IMR-90 (cell line): ENCODE data around the gene MICALL2. TPM values are rescaled to one million over a fixed set of nuclear protein-coding genes. Genes with fewer than 3 reads are reported as not detected.

Experiments
- ATAC-seq: fragments of 200-7000 bp; cut with Tn5 transposase; 2 replicates; pipeline ENCODE4 v1.9.1; 2020; ENCODE audit warnings: low read depth, mild to moderate bottlenecking, moderate library complexity
- BruUV-seq: library from RNA; stranded (reverse); fragments of 400-500 nt; replicated peaks from 2 replicates; lab custom pipeline; 2021; lab: Mats Ljungman, UMichigan
- CTCF ChIA-PET: fragments of 300-600 bp; formaldehyde crosslinking; extraction: SDS; loops from one replicate; lab custom pipeline; 2021; ENCODE audit warnings: antibody characterized with exemption; lab: Yijun Ruan, JAX
- POLR2A ChIA-PET: fragments of 300-600 bp; sonication (Branson Sonifier 250); formaldehyde crosslinking; loops from one replicate; lab custom pipeline; 2022; ENCODE audit warnings: antibody characterized with exemption; ENCODE audit not compliant: unreplicated experiment; lab: Charles Lee
- DNase-seq: peaks from one replicate; pipeline ENCODE4 v3.0.0; 2013
- H2AFZ ChIP-seq: replicated peaks from 2 replicates; pipeline ENCODE3; 2013; ENCODE audit warnings: low read length, mild to moderate bottlenecking; ENCODE audit not compliant: poor library complexity
- H2AK5ac ChIP-seq: 2 replicates; pipeline ENCODE4 v1.6.1; 2013; ENCODE audit warnings: low read depth, low read length, inconsistent platforms
- H2AK9ac ChIP-seq: replicated peaks from 2 replicates; pipeline ENCODE3; 2013; ENCODE audit warnings: mild to moderate bottlenecking, low read depth, low read length, moderate library complexity; ENCODE audit not compliant: poor library complexity
- H2BK120ac ChIP-seq: 2 replicates; pipeline ENCODE4 v1.6.1; 2013; ENCODE audit warnings: low read depth, low read length, inconsistent platforms
- H2BK15ac ChIP-seq: 3 replicates; pipeline ENCODE4 v1.6.1; 2013; ENCODE audit warnings: low read depth, low read length, inconsistent platforms
- H2BK20ac ChIP-seq: 2 replicates; pipeline ENCODE4 v1.6.1; 2013; ENCODE audit warnings: low read depth, mild to moderate bottlenecking, inconsistent platforms, low read length, moderate library complexity
- H2BK5ac ChIP-seq: 2 replicates; pipeline ENCODE4 v1.6.1; 2013; ENCODE audit warnings: mild to moderate bottlenecking, low read depth, low read length, inconsistent platforms; ENCODE audit not compliant: poor library complexity, severe bottlenecking
- H3K14ac ChIP-seq: replicated peaks from 2 replicates; pipeline ENCODE4 v1.6.1; 2013; ENCODE audit warnings: low read depth, low read length, inconsistent platforms
- H3K18ac ChIP-seq: 2 replicates; pipeline ENCODE4 v1.6.1; 2013; ENCODE audit warnings: low read depth, low read length, control low read depth
- H3K23ac ChIP-seq: 2 replicates; pipeline ENCODE4 v1.6.1; 2013; ENCODE audit warnings: low read depth, low read length, inconsistent platforms
- H3K27ac ChIP-seq: 2 replicates; pipeline ENCODE4 v1.5.1; 2013; ENCODE audit warnings: mild to moderate bottlenecking, control low read depth, low read length; ENCODE audit not compliant: insufficient read depth
- H3K27me3 ChIP-seq: 2 replicates; pipeline ENCODE4 v1.6.1; 2013; ENCODE audit warnings: low read length; ENCODE audit not compliant: control insufficient read depth, insufficient read depth
- H3K36me3 ChIP-seq: 2 replicates; pipeline ENCODE4 v1.6.1; 2013; ENCODE audit warnings: low read length, mixed read lengths; ENCODE audit not compliant: control insufficient read depth, insufficient read depth
- H3K4ac ChIP-seq: 2 replicates; pipeline ENCODE4 v1.6.1; 2013; ENCODE audit warnings: low read depth, low read length, inconsistent platforms
- H3K4me1 ChIP-seq: 2 replicates; pipeline ENCODE4 v1.6.1; 2013; ENCODE audit warnings: low read length, mixed read lengths; ENCODE audit not compliant: control insufficient read depth, insufficient read depth
- H3K4me2 ChIP-seq: 2 replicates; pipeline ENCODE4 v1.6.1; 2013; ENCODE audit warnings: low read depth, mild to moderate bottlenecking, control low read depth, low read length, moderate library complexity
- H3K4me3 ChIP-seq: 2 replicates; pipeline ENCODE4 v1.5.1; 2013; ENCODE audit warnings: low read depth, mild to moderate bottlenecking, control low read depth, low read length, moderate library complexity; ENCODE audit not compliant: insufficient read depth
- H3K56ac ChIP-seq: 2 replicates; pipeline ENCODE4 v1.6.1; 2013; ENCODE audit warnings: low read length, inconsistent platforms; ENCODE audit not compliant: insufficient read depth; ENCODE audit errors: extremely low read depth
- H3K79me1 ChIP-seq, 2 experiments: 2 replicates each; pipeline ENCODE4 v1.6.1; 2013; ENCODE audit warnings: low read length in 2 of 2, inconsistent platforms in 1 of 2, low read depth in 1 of 2
- H3K9ac ChIP-seq: 2 replicates; pipeline ENCODE4 v1.6.1; 2013; ENCODE audit warnings: low read depth, low read length, control low read depth
- H3K9me1 ChIP-seq: 2 replicates; pipeline ENCODE4 v1.6.1; 2013; ENCODE audit warnings: low read length, inconsistent platforms; ENCODE audit not compliant: insufficient read depth
- H3K9me3 ChIP-seq: 2 replicates; pipeline ENCODE4 v1.6.1; 2013; ENCODE audit warnings: low read length; ENCODE audit not compliant: control insufficient read depth, insufficient read depth
- H4K20me1 ChIP-seq: 2 replicates; pipeline ENCODE4 v1.6.1; 2013; ENCODE audit warnings: low read length, inconsistent platforms; ENCODE audit not compliant: insufficient read depth
- H4K5ac ChIP-seq: 2 replicates; pipeline ENCODE4 v1.6.1; 2013; ENCODE audit warnings: mild to moderate bottlenecking, low read depth, low read length, control low read depth
- H4K8ac ChIP-seq, 2 experiments: 2 replicates each; pipeline ENCODE4 v1.6.1; 2013; ENCODE audit warnings: low read depth in 2 of 2, low read length in 2 of 2, control low read depth in 1 of 2, inconsistent platforms in 1 of 2
- H4K91ac ChIP-seq: 2 replicates; pipeline ENCODE4 v1.6.1; 2013; ENCODE audit warnings: low read depth, low read length, inconsistent platforms; ENCODE audit not compliant: insufficient read depth
- MAFK ChIP-seq: IDR thresholded peaks from 2 replicates; pipeline ENCODE4 v1.6.1; 2012; ENCODE audit warnings: low read depth, low read length, improper control_type of control experiment
- MXI1 ChIP-seq: IDR thresholded peaks from 2 replicates; pipeline ENCODE4 v1.6.1; 2012; ENCODE audit warnings: low read depth, mild to moderate bottlenecking, low read length, moderate library complexity, borderline replicate concordance
- RCOR1 ChIP-seq: IDR thresholded peaks from 2 replicates; pipeline ENCODE4 v1.6.1; 2012; ENCODE audit warnings: mild to moderate bottlenecking, low read length, improper control_type of control experiment; ENCODE audit not compliant: insufficient replicate concordance
- RFX5 ChIP-seq: IDR thresholded peaks from 2 replicates; pipeline ENCODE4 v1.8.0; 2012; ENCODE audit warnings: low read depth, mild to moderate bottlenecking, low read length, moderate library complexity
- WGBS, 2 experiments: methylation state at CpG; one replicate each; pipeline versions ENCODE4 v1.1.5 to v1.1.7; 2013; ENCODE audit warnings: missing lambda C conversion rate in 2 of 2; ENCODE audit not compliant: insufficient read length in 1 of 2; ENCODE audit errors: extremely low coverage in 2 of 2; 5-methylcytosine and 5-hydroxymethylcytosine counted together
- dilution Hi-C: fragments of 300-500 bp; cut with HindIII; formaldehyde crosslinking; loops from one replicate; pipeline ENCODE4 v1.14.3; 2018; ENCODE audit warnings: low sequenced_read_pairs; ENCODE audit not compliant: unreplicated experiment
- in situ Hi-C: fragments of 300-500 bp; cut with MboI; formaldehyde crosslinking; loops from 3 replicates; pipeline ENCODE4 v1.14.3; 2019; ENCODE audit warnings: low sequenced_read_pairs, inconsistent platforms, mixed read lengths
- intact Hi-C: fragments of 100-400 bp; cut with micrococcal nuclease; formaldehyde crosslinking; loops from 2 replicates; pipeline ENCODE4 v1.10.0; 2022
- polyA plus RNA-seq, 3 experiments: library from polyadenylated mRNA; depleted of rRNA; stranded (reverse); fragments of >200 nt; gene quantifications; 2 replicates each; pipeline ENCODE4 v1.2.3, GENCODE V29; 2012; ENCODE audit warnings: low replicate concordance in 1 of 3
- total RNA-seq: library from RNA; depleted of rRNA; stranded (reverse); fragments of >200 nt; gene quantifications from 2 replicates; pipeline ENCODE4 v1.2.3, GENCODE V29; 2012
- TF ChIP-seq, protein P1 (sequence below): fragments of 150-350 bp; IDR thresholded peaks from 2 replicates; pipeline ENCODE4 v1.6.1; 2016; ENCODE audit warnings: low read depth, mild to moderate bottlenecking, low read length, moderate library complexity, borderline replicate concordance

MICALL2 gene
- total and polyA plus RNA-seq, 2 of the 4 experiments (the other 2 are of a cell fraction) = 6.6 to 34.1 TPM

DNA sequence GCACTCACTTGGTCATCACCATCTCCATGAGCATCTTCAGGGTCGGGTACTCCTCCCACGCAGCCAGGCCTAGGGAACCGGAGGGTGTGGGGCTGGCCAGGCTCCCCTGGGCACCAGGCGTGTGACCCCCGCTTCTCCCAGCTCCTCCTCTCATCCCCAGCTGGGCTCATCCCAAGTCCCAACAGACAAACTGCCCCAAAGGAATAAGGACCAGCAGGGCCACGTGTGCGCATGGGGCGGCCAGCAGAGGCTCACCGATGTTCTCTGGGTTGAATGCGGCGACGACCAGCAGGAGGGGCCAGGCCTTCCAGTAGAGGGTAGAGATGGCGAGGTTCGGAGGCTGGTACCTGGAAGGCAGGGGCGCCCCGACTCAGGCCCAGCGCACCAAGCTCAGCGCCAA, 30.1 kb upstream of the MICALL2 start:
- no peak overlapping the region for H2AK5ac ChIP-seq
- ChIA-PET POLR2A (no interaction called here), CTCF (no interaction called here)
- no peak overlapping the region for H3K14ac ChIP-seq
- no peak overlapping the region for H3K56ac ChIP-seq
- no peaks in the 10 kb centered on the region for H3K27me3 ChIP-seq
- H2BK15ac ChIP-seq = no peak overlapping the region
- no peaks in the 10 kb centered on the region for H3K9me1 ChIP-seq
- no peak overlapping the region for H3K23ac ChIP-seq
- H2BK20ac ChIP-seq = no peak overlapping the region
- no peak overlapping the region for H2BK5ac ChIP-seq
- no peak overlapping the region for H4K91ac ChIP-seq
- 92% methylated on average over 8 of the region's 18 CpGs; no CpG with 5 or more reads in 1 of the 2 experiments for WGBS, 2 experiments
- H3K9ac ChIP-seq = no peak overlapping the region
- no peak overlapping the region for H2AK9ac ChIP-seq
- peaks cover 0 to 9% of the 10 kb centered on the region in 2 experiments; a peak in 1 of 4 replicates for H3K79me1 ChIP-seq
- H3K36me3 ChIP-seq = peaks cover 76% of the 10 kb centered on the region
- no peak overlapping the region for H3K18ac ChIP-seq
- no peaks in the 10 kb centered on the region for H3K9me3 ChIP-seq
- H4K20me1 ChIP-seq = peaks cover 4% of the 10 kb centered on the region; the same call in 1 of the 2 replicates
- in situ Hi-C loops (no loop called here), intact Hi-C loops (no loop called here), dilution Hi-C loops (no loop called here)
- no peak overlapping the region for H3K27ac ChIP-seq
- ATAC-seq = no peak
- H4K5ac ChIP-seq = no peak overlapping the region
- TF ChIP-seq RFX5 (no peak), RCOR1 (no peak), MXI1 (no peak), MAFK (no peak)
- TF ChIP-seq, protein P1, sequence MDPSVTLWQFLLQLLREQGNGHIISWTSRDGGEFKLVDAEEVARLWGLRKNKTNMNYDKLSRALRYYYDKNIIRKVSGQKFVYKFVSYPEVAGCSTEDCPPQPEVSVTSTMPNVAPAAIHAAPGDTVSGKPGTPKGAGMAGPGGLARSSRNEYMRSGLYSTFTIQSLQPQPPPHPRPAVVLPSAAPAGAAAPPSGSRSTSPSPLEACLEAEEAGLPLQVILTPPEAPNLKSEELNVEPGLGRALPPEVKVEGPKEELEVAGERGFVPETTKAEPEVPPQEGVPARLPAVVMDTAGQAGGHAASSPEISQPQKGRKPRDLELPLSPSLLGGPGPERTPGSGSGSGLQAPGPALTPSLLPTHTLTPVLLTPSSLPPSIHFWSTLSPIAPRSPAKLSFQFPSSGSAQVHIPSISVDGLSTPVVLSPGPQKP = no peak
- no peak overlapping the region for H4K8ac ChIP-seq
- BruUV-seq = no TSS peak
- no peaks in the 10 kb centered on the region for H3K4me1 ChIP-seq
- DNase-seq = no peak
- H2BK120ac ChIP-seq = no peak overlapping the region
- H3K4me3 ChIP-seq = no peak overlapping the region
- H2AFZ ChIP-seq = no peak overlapping the region
- H3K4ac ChIP-seq = no peak overlapping the region
- no peak overlapping the region for H3K4me2 ChIP-seq
